LNCaP clone FGC (cell line): ENCODE measurements around the gene SPRN.

ENCODE experiments used
- DNase-seq: peaks from one replicate; pipeline ENCODE4 v3.0.0-alpha.2; 2011; ENCODE audit warnings: low read depth
- H3K4me3 ChIP-seq: 2 replicates; pipeline ENCODE4 v1.5.1; 2011; ENCODE audit warnings: mild to moderate bottlenecking, low read depth, low read length, control low read depth
- TF ChIP-seq, protein P1 (sequence below): IDR thresholded peaks from 2 replicates; pipeline ENCODE4 v1.5.1; 2012; ENCODE audit warnings: mild to moderate bottlenecking; ENCODE audit not compliant: control insufficient read depth, insufficient read depth; ENCODE audit errors: extremely low read depth

Gene SPRN

DNA sequence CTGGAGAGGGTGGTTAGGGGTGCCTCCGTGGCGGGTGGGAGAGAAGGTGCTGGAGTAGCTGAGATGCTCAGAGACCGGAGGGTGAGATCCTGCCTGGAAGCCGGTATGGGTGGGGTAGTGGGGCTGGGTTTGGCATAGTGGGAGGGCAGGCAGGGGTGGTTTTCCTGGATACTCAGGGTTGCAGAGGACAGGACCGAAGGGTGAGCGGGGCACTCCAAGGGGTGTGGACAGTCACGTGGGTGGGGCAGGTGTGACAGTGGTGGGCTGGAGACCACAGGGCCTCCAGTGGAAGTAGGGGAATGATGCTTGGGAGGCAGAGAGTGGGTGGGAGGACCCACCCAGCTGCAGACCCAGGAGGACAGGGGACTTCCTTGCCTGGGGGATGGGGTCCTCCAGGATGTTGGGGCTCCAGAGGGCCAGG lies 31.2 kb upstream of the SPRN start:
- DNase-seq, result no peak
- TF ChIP-seq, protein P1, sequence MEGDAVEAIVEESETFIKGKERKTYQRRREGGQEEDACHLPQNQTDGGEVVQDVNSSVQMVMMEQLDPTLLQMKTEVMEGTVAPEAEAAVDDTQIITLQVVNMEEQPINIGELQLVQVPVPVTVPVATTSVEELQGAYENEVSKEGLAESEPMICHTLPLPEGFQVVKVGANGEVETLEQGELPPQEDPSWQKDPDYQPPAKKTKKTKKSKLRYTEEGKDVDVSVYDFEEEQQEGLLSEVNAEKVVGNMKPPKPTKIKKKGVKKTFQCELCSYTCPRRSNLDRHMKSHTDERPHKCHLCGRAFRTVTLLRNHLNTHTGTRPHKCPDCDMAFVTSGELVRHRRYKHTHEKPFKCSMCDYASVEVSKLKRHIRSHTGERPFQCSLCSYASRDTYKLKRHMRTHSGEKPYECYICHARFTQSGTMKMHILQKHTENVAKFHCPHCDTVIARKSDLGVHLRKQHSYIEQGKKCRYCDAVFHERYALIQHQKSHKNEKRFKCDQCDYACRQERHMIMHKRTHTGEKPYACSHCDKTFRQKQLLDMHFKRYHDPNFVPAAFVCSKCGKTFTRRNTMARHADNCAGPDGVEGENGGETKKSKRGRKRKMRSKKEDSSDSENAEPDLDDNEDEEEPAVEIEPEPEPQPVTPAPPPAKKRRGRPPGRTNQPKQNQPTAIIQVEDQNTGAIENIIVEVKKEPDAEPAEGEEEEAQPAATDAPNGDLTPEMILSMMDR, result no peak
- H3K4me3 ChIP-seq, result no peak overlapping the region

GRCh38 chr10:133455196-133455595 lies 30.8 kb upstream of the SPRN start:
- H3K4me3 ChIP-seq, result no peak overlapping the region
- no peak for DNase-seq
- TF ChIP-seq, protein P1, result no peak

DNA sequence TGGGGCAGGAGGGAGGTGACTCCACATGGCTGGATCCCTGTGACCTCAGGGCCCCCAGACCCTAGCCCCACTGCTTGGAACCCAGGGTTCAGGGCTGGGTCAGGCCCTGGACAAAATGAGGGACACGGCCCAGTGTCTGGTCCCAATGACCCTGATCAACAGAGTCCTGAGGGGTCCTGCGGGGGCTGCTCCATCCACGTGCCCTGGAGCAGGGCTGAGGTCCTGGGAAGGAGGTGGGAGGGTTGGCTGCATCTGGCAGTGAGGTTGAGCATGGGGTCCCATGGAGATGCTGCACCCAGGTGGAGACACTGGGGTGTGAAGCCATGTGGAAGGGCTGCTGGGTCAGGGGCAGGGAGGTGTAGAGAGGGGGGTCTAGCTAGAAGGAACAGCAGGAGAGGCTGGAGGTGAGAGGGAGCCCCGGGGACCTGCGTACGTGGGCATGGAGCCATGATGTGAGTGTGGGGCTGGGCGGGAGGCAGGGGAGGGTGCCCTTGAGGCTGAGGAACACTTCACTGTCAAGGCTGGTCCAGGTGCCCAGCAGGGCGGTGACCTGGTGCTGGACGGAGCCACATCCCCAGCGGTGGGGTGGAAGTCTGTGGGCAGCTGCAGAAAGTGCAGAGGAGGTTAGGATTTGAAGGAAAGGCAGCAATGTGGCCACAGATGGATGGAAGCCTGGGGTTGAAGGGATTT lies 29.9 kb upstream of the SPRN start:
- TF ChIP-seq, protein P1, result no peak
- no peak overlapping the region for H3K4me3 ChIP-seq
- no peak for DNase-seq

GRCh38 chr10:133453516-133454203 lies 29.2 kb upstream of the SPRN start, which contains the start of gene SCART1:
Gene SCART1, plus strand, starts transcription at chr10:133453945. Its CDS starts 53 bp downstream, at chr10:133453998.
- TF ChIP-seq, protein P1, result no peak
- DNase-seq, result no peak
- no peak within 1 kb of the TSS for H3K4me3 ChIP-seq

DNA sequence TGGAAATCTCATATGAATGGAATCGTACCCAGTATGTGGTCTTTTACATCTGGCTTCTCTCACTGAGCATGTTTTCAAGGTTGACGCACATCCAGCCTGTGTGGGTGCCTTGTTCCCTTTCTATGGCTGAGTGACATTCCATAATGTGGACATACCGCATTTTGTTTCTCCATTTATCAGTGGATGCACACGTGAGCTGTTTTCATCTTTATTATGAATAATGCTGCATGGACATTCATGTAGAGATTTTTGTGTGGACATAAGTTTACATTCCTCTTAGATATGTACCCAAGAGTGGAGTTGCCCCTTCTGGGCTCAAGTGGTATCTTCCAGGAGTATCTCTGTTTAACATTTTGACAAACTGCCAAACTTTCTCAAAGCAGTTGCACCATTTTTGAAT lies 28.0 kb upstream of the SPRN start:
- no peak for DNase-seq
- TF ChIP-seq, protein P1, result no peak

GRCh38 chr10:133451346-133451745 lies 26.9 kb upstream of the SPRN start:
- TF ChIP-seq, protein P1, result no peak
- H3K4me3 ChIP-seq, result no peak overlapping the region
- no peak for DNase-seq

More for the DNA sequence above, 28.0 kb upstream of the SPRN start:
- no peak overlapping the region for H3K4me3 ChIP-seq

DNA sequence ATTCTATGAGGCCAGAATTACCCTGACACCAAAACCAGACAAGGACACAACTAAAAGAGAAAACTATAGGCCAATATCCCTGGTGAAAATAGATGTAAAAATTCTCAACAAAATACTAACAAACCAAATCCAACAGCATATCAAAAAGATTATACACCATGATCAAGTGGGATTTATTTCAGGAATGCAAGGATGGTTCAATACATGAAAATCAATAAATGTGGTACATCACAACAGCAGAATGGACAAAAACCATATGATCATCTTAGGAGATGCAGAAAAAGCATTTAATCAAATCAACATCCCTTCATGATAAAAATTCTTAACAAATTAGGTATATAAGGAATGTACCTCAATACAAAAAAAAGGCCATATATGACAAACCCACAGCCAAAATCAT lies 23.7 kb upstream of the SPRN start:
- DNase-seq, result no peak
- TF ChIP-seq, protein P1, result no peak
- H3K4me3 ChIP-seq, result no peak overlapping the region
